C4-2B (cell line): ENCODE results near the gene KDM5C.

ENCODE experiments used
- H3K27ac ChIP-seq: fragments of 450-650 bp; 2 replicates; pipeline ENCODE4 v1.5.1; 2017
- CTCF ChIP-seq: fragments of 450-650 bp; conservative IDR thresholded peaks from 2 replicates; pipeline ENCODE4 v1.5.1; 2017; ENCODE audit warnings: mild to moderate bottlenecking
- ZFX ChIP-seq: fragments of 450-650 bp; IDR thresholded peaks from 2 replicates; pipeline ENCODE4 v1.6.1; 2017

The KDM5C gene

GRCh38 chrX:53237056-53237455 is 12.0 kb upstream of the KDM5C start:
- TF ChIP-seq CTCF (no peak), ZFX (no peak)

GRCh38 chrX:53236025-53236679 is 11.1 kb upstream of the KDM5C start:
- no peak overlapping the region for H3K27ac ChIP-seq
- TF ChIP-seq CTCF (no peak), ZFX (no peak)

More at GRCh38 chrX:53237056-53237455, 12.0 kb upstream of the KDM5C start:
- H3K27ac ChIP-seq: no peak overlapping the region

- no peak overlapping the region for H3K27ac ChIP-seq
- no peak for TF ChIP-seq ZFX
- no peak for TF ChIP-seq CTCF
These were observed 10.6 kb upstream of the KDM5C start for GRCh38 chrX:53235566-53235965.

- no peak for TF ChIP-seq ZFX
- no peak for TF ChIP-seq CTCF
- no peak overlapping the region for H3K27ac ChIP-seq
These were observed 9.5 kb upstream of the KDM5C start for GRCh38 chrX:53234484-53234883.

- H3K27ac ChIP-seq: no peak overlapping the region
- TF ChIP-seq ZFX: no peak
- no peak for TF ChIP-seq CTCF
These were observed 8.5 kb upstream of the KDM5C start for GRCh38 chrX:53233536-53233935.

GRCh38 chrX:53230116-53230515 is 5.1 kb upstream of the KDM5C start:
- no peak for TF ChIP-seq ZFX
- no peak for TF ChIP-seq CTCF
- H3K27ac ChIP-seq: no peak overlapping the region

- H3K27ac ChIP-seq: no peak overlapping the region
- no peak for TF ChIP-seq CTCF
- TF ChIP-seq ZFX: no peak
These were observed 2.3 kb upstream of the KDM5C start for GRCh38 chrX:53227224-53227765.
